ENCODE measurements around the gene ALAS2.
"Not testable (repeated sequence)": the region's sequence is repeated elsewhere in the genome, so short reads cannot be mapped to it uniquely, and the experiment has no call there.

Gene ALAS2

GRCh38 chrX:55004231-55004630 lies 26.5 kb downstream of the ALAS2 start:
- DNase-seq: no peak

GRCh38 chrX:54999717-55000598 lies 30.8 kb downstream of the ALAS2 start, which contains the start of gene APEX2:
TSS of gene APEX2 (plus strand) at chrX:55000363. CDS start at chrX:55000423, 60 bp downstream.
- peak; percentile 72 for DNase-seq

- DNase-seq: no peak
Observed at GRCh38 chrX:54995621-54996020, 35.2 kb downstream of the ALAS2 start.

GRCh38 chrX:54994668-54995351 lies 36.0 kb downstream of the ALAS2 start:
- DNase-seq: no peak

- no peak for DNase-seq
Observed at GRCh38 chrX:54994099-54994498, 36.7 kb downstream of the ALAS2 start, which contains the start of gene PFKFB1. TSS of gene PFKFB1 (minus strand) at chrX:54994188. CDS start at chrX:54994007, 181 bp downstream.

GRCh38 chrX:54992911-54993622 lies 37.7 kb downstream of the ALAS2 start:
- no peak for DNase-seq

GRCh38 chrX:54991706-54992105 lies 39.1 kb downstream of the ALAS2 start:
- DNase-seq: no peak

GRCh38 chrX:54983306-54983705 lies 47.5 kb downstream of the ALAS2 start:
- DNase-seq: not testable (repeated sequence)

- no peak for DNase-seq
Observed at GRCh38 chrX:54980334-54980733, 50.4 kb downstream of the ALAS2 start.

- no peak for DNase-seq
Observed at GRCh38 chrX:54979432-54979831, 51.3 kb downstream of the ALAS2 start.

- DNase-seq: no peak
Observed at GRCh38 chrX:54978448-54978847, 52.3 kb downstream of the ALAS2 start.

- DNase-seq: no peak
Observed at GRCh38 chrX:54977387-54977786, 53.4 kb downstream of the ALAS2 start.

GRCh38 chrX:54964766-54965497 lies 65.8 kb downstream of the ALAS2 start:
- no peak for DNase-seq

- DNase-seq: no peak
Observed at GRCh38 chrX:54961750-54962149, 69.0 kb downstream of the ALAS2 start.

Measured in SIG-M5 (cell line).